Fibroblast of mammary gland (primary cell): ENCODE results near the gene LIX1.
"Not testable (repeated sequence)": the region's sequence is repeated elsewhere in the genome, so short reads cannot be mapped to it uniquely, and the experiment has no call there.

Experiments
- DNase-seq: peaks from one replicate; pipeline ENCODE4 v3.0.0-alpha.2; 2010; ENCODE audit warnings: low read depth
- H3K4me3 ChIP-seq: 2 replicates; pipeline ENCODE4 v1.5.1; 2011; ENCODE audit warnings: low read depth, mild to moderate bottlenecking, low read length, moderate library complexity; ENCODE audit not compliant: control insufficient read depth
- TF ChIP-seq, protein P1 (sequence below): conservative IDR thresholded peaks from 2 replicates; pipeline ENCODE4 v1.5.1; 2011; ENCODE audit warnings: low read depth, low read length, inconsistent platforms; ENCODE audit not compliant: control insufficient read depth, insufficient read depth

The LIX1 gene

DNA sequence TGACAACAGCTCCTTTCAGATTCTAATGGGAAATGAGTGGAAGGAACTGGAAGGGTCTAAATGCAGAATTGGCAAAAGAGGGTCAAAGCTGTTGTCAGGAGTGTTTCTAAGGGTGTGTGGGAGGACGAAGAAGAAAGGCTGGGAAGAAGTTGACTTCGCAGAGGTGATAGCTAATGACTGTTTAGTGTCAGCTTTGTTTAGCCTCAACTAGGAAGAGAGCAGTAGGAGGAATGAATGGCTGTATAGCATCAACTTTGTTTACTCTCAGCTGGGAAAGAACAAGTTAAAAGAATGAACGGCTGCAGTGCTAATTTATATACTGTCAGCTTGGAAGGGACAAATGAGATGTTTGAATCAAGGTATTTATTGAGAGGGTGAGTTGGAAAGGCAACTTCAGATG, 5.9 kb upstream of the LIX1 start:
- H3K4me3 ChIP-seq = no peak overlapping the region
- no peak for DNase-seq
- TF ChIP-seq, protein P1, sequence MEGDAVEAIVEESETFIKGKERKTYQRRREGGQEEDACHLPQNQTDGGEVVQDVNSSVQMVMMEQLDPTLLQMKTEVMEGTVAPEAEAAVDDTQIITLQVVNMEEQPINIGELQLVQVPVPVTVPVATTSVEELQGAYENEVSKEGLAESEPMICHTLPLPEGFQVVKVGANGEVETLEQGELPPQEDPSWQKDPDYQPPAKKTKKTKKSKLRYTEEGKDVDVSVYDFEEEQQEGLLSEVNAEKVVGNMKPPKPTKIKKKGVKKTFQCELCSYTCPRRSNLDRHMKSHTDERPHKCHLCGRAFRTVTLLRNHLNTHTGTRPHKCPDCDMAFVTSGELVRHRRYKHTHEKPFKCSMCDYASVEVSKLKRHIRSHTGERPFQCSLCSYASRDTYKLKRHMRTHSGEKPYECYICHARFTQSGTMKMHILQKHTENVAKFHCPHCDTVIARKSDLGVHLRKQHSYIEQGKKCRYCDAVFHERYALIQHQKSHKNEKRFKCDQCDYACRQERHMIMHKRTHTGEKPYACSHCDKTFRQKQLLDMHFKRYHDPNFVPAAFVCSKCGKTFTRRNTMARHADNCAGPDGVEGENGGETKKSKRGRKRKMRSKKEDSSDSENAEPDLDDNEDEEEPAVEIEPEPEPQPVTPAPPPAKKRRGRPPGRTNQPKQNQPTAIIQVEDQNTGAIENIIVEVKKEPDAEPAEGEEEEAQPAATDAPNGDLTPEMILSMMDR = no peak

DNA sequence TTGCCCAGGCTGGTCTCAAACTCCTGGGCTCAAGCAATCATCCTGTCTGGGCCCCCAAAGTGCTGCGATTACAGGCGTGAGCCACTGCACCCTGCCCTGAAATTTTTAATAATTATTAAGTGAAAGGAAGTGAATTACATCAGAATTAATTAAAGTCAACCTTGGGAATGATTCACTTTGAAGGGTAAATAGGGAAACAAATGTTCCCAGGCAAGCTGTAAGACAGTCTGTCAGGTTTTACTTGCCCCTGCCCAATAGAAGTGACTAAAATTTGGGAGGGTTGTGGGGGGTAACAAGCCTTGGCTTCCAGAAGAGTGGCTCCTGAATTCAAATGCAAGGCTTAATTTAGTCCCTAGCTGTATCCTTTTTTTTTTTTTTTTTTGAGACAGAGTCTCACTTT, 1.3 kb upstream of the LIX1 start:
- H3K4me3 ChIP-seq = no peak overlapping the region
- no peak for DNase-seq
- TF ChIP-seq, protein P1 = no peak

DNA sequence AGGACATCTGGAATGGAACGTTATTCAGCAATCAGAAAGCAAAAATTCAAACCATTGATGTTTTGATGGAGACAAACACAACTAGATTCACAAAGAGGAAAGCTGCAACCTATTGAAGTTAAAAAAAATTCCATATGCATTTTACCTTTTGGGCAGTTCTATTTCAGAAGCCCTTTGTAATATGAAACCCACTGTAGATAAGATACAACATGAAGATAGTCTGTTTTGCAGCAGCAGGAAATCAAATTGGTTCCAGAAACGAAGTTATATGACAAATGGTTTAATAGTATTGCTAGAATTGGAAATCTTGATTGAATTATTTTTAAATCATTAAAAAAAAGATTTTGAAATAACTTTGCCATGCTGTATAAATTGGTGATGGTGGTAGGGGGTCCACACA, 872 bp downstream of the LIX1 start:
- TF ChIP-seq, protein P1 = no peak
- no peak for DNase-seq
- no peak overlapping the region for H3K4me3 ChIP-seq

DNA sequence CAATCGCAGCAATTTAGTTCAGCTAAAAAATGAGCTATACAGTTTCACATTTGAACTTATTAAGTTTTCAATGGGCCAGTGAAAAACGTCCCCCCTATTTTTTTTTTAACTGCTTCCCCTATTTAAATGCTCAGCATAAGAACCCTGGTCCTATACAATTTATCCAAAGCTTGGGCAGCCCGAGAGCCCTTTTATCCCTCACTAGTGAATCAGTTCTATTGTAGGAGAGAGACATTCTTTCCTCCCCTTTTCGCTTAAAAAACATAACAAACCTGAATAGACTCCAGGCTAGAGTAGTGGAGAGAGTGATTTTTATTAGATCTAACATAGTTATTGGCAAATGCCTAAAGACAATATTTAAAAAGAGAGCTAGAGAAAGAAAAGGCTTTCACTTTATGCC, 1.4 kb downstream of the LIX1 start:
- no peak overlapping the region for H3K4me3 ChIP-seq
- DNase-seq = no peak
- TF ChIP-seq, protein P1 = no peak

DNA sequence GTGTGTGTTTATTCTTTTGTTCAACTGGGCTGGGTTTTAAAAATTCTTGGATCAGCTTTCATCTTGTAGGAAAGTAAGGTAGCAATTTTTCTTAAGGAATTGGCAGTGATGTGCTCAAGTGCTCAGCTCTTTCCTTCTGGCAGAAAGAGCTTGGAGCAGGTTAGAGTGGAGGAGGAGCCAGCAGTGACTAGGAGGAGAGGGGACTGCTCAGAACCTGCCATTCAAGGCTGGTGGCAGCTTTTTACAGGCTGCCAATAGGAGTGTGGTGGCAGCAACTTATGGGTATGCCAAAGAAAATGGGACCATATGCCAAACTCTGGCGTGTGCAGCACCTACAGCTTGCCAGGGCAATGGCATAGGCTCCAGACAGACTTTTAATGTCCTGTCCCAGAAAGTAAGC, 2.2 kb downstream of the LIX1 start:
- H3K4me3 ChIP-seq, DNase-seq: not testable (repeated sequence)

DNA sequence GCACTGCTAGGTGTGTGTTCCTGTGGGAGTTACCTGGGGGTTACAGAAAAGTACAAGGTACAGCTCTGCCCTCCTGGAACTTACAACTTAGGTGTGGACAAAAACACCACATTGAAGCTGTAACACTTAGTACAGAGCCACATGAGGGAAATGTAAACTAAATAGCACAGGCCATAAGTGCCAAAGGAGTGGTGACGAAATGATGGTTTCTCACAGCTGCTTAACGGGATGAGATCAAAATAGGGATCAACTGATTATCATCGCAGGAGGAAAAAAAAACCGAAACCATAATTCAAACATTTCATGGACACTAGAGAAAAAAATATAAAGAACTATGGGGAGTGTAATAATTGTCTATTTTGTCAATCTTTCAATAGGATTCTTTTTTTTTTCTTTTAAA, 5.9 kb downstream of the LIX1 start:
- H3K4me3 ChIP-seq = no peak overlapping the region
- TF ChIP-seq, protein P1 = no peak
- no peak for DNase-seq

DNA sequence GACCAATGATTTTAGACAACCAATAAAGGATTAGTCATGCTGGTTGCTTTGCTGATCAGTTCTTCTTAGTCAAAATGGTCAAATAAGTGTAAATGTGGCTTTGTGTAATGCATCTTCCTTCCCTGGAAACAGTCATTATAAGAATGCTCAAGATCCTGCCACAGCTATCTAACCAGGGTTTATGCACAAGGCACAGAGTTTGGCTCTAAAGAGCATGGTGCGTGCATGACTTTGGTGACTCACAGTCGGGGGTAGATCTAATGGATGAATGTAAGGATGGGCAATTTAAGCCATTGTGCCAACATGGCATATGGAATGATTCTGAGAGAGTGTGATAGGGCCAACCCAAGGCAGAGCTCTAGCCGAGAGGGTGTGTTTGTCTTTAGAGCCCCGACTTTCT, 6.5 kb downstream of the LIX1 start:
- DNase-seq = no peak
- no peak overlapping the region for H3K4me3 ChIP-seq
- TF ChIP-seq, protein P1 = no peak
